Endothelial cell of umbilical vein (primary cell): ENCODE data around the gene MBTPS1.

Experiments
- CTCF ChIP-seq, 2 donors: IDR thresholded peaks; 1 replicate in 1 of 2; 2 replicates in 1 of 2; pipeline ENCODE4 v1.5.1; 2011; ENCODE audit warnings: low read length in 2 of 2, mild to moderate bottlenecking in 2 of 2, moderate library complexity in 2 of 2, control low read depth in 1 of 2, inconsistent platforms in 1 of 2, low read depth in 1 of 2; ENCODE audit not compliant: insufficient read depth in 1 of 2; ENCODE audit errors: extremely low read depth in 1 of 2
- EZH2 ChIP-seq: IDR thresholded peaks from 2 replicates; pipeline ENCODE4 v1.6.1; 2012; ENCODE audit warnings: borderline replicate concordance, low read depth, mild to moderate bottlenecking, moderate library complexity, low read length, inconsistent platforms; ENCODE audit not compliant: severe bottlenecking
- MYC ChIP-seq: IDR thresholded peaks from one replicate; pipeline ENCODE4 v1.6.1; 2011; ENCODE audit warnings: mild to moderate bottlenecking, low read depth, low read length
- POLR2A ChIP-seq: IDR thresholded peaks from 2 replicates; pipeline ENCODE4 v1.6.1; 2012; ENCODE audit warnings: low read depth, mild to moderate bottlenecking, control low read depth, low read length
- POLR2AphosphoS5 ChIP-seq: IDR thresholded peaks from 2 replicates; pipeline ENCODE4 v1.6.1; 2012; ENCODE audit warnings: low read depth, mild to moderate bottlenecking, control low read depth, low read length, moderate library complexity; ENCODE audit not compliant: insufficient read depth

GRCh38 chr16:84068041-84068440, 48.7 kb downstream of the MBTPS1 start:
- TF ChIP-seq POLR2A (no peak), CTCF (IDR thresholded peaks at IDR 0.05; ENCODE audit: extremely low read depth in 1 of 2, insufficient read depth in 1 of 2, low read depth in 1 of 2, low read length in 2 of 2) (no peak), MYC (no peak), POLR2AphosphoS5 (no peak), EZH2 (no peak)
